ENCODE measurements around the gene OXER1. TPM values are rescaled to one million over a fixed set of nuclear protein-coding genes. Genes with fewer than 3 reads are reported as not detected.

OXER1 gene
- total RNA-seq, 2 donors from 2014 or later, result 0.47 to 0.48 TPM

DNA sequence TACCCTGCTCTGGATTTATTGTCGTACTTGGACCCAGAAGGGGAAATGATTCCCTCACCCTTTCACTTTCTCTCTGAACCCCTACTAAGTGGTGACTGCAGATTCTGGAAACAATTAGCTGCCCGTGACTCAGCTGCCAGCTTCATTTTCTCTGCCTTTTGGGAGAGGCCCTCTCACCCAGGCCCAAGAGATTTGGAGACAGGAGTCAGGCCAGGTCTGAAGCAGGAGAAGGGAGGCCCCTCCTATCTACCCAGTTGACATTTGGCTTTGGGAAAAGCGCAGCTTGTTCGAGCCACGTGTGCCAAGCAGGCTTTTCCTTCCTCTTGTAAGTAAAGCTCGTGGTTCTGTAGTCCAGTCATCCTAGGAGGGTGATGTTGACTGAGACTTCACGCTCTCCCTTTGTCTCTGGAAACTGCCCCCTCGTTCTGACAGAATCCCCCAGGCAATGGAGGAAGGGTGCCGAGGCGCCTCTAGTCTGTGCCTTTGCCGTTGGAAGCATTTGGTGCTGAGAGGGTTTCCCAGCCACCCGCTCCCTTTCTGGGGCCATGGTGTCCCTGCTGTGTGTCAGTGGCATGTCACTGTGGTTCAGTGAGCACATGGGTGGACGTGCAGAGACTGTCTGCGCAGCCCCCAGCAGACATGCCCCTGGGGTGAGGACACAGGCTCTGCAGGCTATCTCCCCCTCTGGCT is 8.6 kb downstream of the OXER1 start:
- no peaks in the 10 kb centered on the region for H3K36me3 ChIP-seq
- no peaks in the 10 kb centered on the region for H3K9me3 ChIP-seq
- DNase-seq (ENCODE audit: low spot score), result peak; percentile 62
- no peaks in the 10 kb centered on the region for H3K27me3 ChIP-seq
- H3K4me3 ChIP-seq, result no peak overlapping the region
- TF ChIP-seq, protein P1, sequence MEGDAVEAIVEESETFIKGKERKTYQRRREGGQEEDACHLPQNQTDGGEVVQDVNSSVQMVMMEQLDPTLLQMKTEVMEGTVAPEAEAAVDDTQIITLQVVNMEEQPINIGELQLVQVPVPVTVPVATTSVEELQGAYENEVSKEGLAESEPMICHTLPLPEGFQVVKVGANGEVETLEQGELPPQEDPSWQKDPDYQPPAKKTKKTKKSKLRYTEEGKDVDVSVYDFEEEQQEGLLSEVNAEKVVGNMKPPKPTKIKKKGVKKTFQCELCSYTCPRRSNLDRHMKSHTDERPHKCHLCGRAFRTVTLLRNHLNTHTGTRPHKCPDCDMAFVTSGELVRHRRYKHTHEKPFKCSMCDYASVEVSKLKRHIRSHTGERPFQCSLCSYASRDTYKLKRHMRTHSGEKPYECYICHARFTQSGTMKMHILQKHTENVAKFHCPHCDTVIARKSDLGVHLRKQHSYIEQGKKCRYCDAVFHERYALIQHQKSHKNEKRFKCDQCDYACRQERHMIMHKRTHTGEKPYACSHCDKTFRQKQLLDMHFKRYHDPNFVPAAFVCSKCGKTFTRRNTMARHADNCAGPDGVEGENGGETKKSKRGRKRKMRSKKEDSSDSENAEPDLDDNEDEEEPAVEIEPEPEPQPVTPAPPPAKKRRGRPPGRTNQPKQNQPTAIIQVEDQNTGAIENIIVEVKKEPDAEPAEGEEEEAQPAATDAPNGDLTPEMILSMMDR (IDR thresholded peaks at IDR 0.05), result no peak
- H3K4me1 ChIP-seq, result peaks cover 0 to 18% of the 10 kb centered on the region in 2 donors
- peak overlapping the region in 1 of 2 donors; percentile 56 for H3K27ac ChIP-seq

DNA sequence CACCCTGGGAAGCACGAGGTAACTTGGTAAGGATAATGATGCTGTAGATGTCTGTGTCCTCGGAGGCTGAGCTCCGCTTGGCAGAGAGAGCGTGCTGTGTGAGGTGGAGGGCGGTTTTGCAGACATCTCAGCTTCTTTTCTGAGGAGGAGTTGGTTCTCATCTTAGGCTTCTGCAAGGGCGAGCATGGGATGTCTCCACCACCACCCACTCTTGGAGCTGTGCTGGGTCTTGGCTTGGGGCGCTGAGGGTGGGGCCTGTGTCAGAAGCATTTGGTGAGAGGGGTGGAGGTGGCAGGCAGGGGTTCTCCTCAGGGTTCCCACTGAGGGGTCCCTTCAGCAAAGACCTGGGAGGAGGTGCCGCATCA is 9.2 kb downstream of the OXER1 start:
- no peak for DNase-seq (ENCODE audit: low spot score)
- Histone ChIP-seq H3K4me1 (peaks cover 0 to 18% of the 10 kb centered on the region in 2 donors), H3K4me3 (no peak overlapping the region), H3K27me3 (no peaks in the 10 kb centered on the region), H3K27ac (peak overlapping the region in 1 of 2 donors; percentile 56), H3K36me3 (no peaks in the 10 kb centered on the region), H3K9me3 (no peaks in the 10 kb centered on the region)
- TF ChIP-seq, protein P1 (IDR thresholded peaks at IDR 0.05), result no peak

- DNase-seq (ENCODE audit: low spot score), result no peak
- Histone ChIP-seq H3K9me3 (no peaks in the 10 kb centered on the region), H3K27me3 (no peaks in the 10 kb centered on the region), H3K27ac (peak overlapping the region in 1 of 2 donors; percentile 56), H3K4me3 (no peak overlapping the region), H3K4me1 (peaks cover 0 to 18% of the 10 kb centered on the region in 2 donors), H3K36me3 (no peaks in the 10 kb centered on the region)
- TF ChIP-seq, protein P1 (IDR thresholded peaks at IDR 0.05), result no peak
Observed at GRCh38 chr2:42754021-42754775, 9.7 kb downstream of the OXER1 start.

DNA sequence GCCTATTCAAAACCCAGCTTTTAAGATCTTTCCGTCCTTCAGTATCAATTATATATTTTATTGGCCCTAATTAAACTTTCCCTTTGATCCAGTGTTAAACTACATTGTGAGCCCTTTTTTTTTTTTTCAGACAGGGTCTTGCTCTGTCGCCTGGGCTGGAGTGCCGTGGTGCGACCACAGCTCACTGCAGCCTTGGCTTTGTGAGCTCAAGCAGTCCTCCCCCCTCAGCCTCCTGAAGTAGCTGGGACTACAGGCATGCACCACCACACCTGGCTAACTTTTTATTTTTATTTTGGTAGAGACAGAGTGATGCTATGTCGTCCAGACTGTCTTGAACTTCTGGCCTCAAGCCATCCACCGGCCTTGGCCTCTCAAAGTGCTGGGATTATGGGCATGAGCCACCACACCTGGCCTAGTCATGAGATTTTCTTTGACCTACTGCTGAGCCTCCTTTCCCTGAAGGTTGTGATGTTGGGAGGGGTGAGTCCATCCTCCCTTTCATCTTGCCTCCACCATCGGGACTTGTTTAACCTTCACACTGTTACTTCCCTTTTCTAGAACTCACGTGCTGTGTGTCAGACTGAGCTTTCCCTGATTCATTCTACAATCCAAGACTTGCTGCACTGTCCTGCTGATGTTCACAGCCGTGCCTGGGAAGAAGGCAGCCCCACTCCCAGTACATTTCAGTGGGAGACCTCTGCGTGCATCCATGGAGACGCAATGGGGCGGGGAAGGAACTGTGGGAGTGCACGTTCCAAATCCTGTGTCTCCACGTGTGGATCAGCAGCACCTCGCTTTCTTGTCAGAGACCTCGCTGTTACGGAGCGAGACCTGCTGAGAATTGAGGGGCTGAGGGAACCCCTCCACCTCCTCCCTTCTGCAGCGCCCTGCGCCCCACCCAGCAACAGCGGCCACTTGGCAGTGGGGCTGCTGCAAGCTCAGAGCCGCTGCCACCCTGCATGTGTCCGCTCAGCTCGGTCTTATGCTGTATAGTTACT is 10.8 kb downstream of the OXER1 start:
- Histone ChIP-seq H3K27ac (peak overlapping the region in 1 of 2 donors; percentile 56), H3K27me3 (no peaks in the 10 kb centered on the region), H3K4me1 (peaks cover 0 to 18% of the 10 kb centered on the region in 2 donors), H3K9me3 (no peaks in the 10 kb centered on the region), H3K36me3 (no peaks in the 10 kb centered on the region), H3K4me3 (no peak overlapping the region)
- TF ChIP-seq, protein P1 (IDR thresholded peaks at IDR 0.05), result no peak
- DNase-seq (ENCODE audit: low spot score), result no peak

DNA sequence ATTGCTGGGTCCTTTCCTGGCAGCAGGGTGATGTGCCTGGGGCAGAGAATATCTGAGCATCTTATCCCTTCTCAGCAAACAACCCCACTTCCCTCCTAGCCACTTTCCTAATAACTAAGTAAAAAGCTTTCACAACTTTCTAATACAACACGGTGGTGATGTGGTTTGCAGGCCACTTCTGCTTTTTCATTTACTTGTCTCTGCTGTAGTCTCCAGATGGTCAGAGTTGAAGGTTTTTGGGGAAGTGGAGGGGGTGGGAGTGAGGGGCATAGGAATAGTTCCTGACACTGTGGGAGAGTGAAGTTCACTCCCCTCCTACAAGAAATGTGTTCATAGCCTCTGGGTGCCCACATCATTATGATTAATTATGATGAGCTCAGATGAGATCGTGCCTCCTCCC is 11.6 kb downstream of the OXER1 start:
- Histone ChIP-seq H3K27me3 (no peaks in the 10 kb centered on the region), H3K36me3 (no peaks in the 10 kb centered on the region), H3K27ac (no peak overlapping the region), H3K4me3 (no peak overlapping the region), H3K4me1 (peaks cover 0 to 18% of the 10 kb centered on the region in 2 donors), H3K9me3 (no peaks in the 10 kb centered on the region)
- TF ChIP-seq, protein P1 (IDR thresholded peaks at IDR 0.05), result no peak
- DNase-seq (ENCODE audit: low spot score), result no peak

Measured in right atrium auricular region (tissue), 2 donors.